ENCODE results near the gene CDKN1B.

GRCh38 chr12:12681061-12681765 lies 36.0 kb upstream of the CDKN1B start:
- no peak for TF ChIP-seq CTCF (IDR thresholded peaks at IDR 0.05)
- no peak for TF ChIP-seq POLR2A (IDR thresholded peaks at IDR 0.05)

Data from heart left ventricle (tissue), 13 donors.